ENCODE measurements around the gene RAB36. TPM values are rescaled to one million over a fixed set of nuclear protein-coding genes. Genes with fewer than 3 reads are reported as not detected.

RAB36 gene
- total and polyA plus RNA-seq, 9 of the 15 experiments (the other 6 are each of a cell fraction or from before 2014, with no cell fraction given): 0.04 to 0.50 (median 0.08) TPM; not detected in 3

DNA sequence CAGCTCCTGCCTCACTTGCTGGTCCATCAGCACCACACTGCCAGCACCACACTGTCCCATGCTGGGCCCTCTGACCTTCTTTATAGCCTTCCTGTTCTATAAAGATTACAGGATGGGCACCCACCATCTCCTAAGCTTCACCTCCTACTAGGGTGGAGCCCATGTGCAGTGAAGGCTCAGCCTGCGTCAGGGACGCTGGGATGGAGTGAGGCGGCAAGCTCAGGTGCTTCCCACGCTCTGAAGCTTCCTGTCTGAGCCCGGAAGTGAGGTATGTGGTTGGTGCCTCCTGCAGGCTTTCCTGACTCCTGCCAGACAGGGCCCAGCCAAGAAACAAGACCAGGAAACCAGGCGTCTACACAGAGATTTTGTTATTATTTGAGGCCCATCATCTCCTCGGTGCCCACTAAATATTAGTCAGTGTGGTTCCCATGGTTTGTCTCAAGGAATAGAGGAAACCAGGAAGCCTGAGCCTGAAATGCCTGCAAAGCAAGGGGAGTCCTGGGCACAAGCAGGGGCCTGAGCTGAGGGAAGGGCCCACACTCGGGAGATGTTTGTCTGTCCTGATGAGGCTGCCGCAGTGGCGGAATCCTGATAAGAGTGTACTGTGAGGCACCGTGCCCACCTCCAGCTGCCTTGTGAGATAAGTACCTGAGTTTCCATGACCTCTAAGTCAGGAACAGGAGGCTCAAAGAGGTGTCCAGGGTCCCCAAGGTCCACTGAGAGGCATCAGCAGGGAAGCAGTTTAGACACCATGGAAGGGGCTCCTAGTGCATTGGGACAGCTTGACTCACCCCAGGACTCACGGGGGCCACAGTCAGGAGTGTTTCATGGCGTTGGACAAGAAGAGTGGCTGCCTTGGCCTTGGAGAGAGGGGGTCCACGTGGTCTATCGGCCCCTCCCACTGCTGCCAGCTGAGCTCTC, 25.5 kb upstream of the RAB36 start (continued):
- no peak for TF ChIP-seq ATF3 (IDR thresholded peaks at IDR 0.05)
- TF ChIP-seq ATF3 (CRISPR knock-in tag; conservative IDR thresholded peaks at IDR 0.05): peak; percentile 29
- TF ChIP-seq TBL1XR1 (IDR thresholded peaks at IDR 0.05; ENCODE audit: low read length in 2 of 2): peak; percentile 7 to 76; a peak in 1 of 4 replicates
- no peak for TF ChIP-seq SIRT6 (IDR thresholded peaks at IDR 0.05; ENCODE audit: low read depth, low read length)
- peak; percentile 50; the same call in 1 of the 2 replicates for TF ChIP-seq JUN (IDR thresholded peaks at IDR 0.05; ENCODE audit: borderline replicate concordance, low read depth, low read length)
- no peak for TF ChIP-seq JUN (CRISPR knock-in tag; IDR thresholded peaks at IDR 0.05; ENCODE audit: borderline replicate concordance)
- TF ChIP-seq ZNF384 (IDR thresholded peaks at IDR 0.05; ENCODE audit: low read depth, low read length): 0 out of 2 replicates have a peak, but pooled peaks have one; percentile 4
- no peak for TF ChIP-seq ETS2 (tag; IDR thresholded peaks at IDR 0.05; ENCODE audit: borderline replicate concordance, poor library complexity, severe bottlenecking)
- 0 out of 2 replicates have a peak, but pooled peaks have one; percentile 17 for TF ChIP-seq JUND (IDR thresholded peaks at IDR 0.05; ENCODE audit: borderline replicate concordance, low read depth, low read length)
- TF ChIP-seq JUND (tag; IDR thresholded peaks at IDR 0.05; ENCODE audit: borderline replicate concordance, low read depth, low read length): no peak
- 0 out of 4 replicates have a peak, but pooled peaks of 1 of the 2 experiments have one; percentile 9 for TF ChIP-seq ETV6 (IDR thresholded peaks at IDR 0.05; ENCODE audit: borderline replicate concordance in 1 of 2, low read depth in 2 of 2, low read length in 1 of 2)
- TF ChIP-seq ETV6 (CRISPR knock-in tag; IDR thresholded peaks at IDR 0.05; ENCODE audit: borderline replicate concordance): no peak
- peak; percentile 9 to 22; a peak in 2 of 4 replicates for TF ChIP-seq RCOR1 (IDR thresholded peaks at IDR 0.05; ENCODE audit: borderline replicate concordance in 1 of 2, low read depth in 2 of 2, low read length in 2 of 2)
- TF ChIP-seq, protein P1, sequence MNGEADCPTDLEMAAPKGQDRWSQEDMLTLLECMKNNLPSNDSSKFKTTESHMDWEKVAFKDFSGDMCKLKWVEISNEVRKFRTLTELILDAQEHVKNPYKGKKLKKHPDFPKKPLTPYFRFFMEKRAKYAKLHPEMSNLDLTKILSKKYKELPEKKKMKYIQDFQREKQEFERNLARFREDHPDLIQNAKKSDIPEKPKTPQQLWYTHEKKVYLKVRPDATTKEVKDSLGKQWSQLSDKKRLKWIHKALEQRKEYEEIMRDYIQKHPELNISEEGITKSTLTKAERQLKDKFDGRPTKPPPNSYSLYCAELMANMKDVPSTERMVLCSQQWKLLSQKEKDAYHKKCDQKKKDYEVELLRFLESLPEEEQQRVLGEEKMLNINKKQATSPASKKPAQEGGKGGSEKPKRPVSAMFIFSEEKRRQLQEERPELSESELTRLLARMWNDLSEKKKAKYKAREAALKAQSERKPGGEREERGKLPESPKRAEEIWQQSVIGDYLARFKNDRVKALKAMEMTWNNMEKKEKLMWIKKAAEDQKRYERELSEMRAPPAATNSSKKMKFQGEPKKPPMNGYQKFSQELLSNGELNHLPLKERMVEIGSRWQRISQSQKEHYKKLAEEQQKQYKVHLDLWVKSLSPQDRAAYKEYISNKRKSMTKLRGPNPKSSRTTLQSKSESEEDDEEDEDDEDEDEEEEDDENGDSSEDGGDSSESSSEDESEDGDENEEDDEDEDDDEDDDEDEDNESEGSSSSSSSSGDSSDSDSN (IDR thresholded peaks at IDR 0.05; ENCODE audit: borderline replicate concordance in 1 of 2, low read depth in 2 of 2, low read length in 2 of 2): 0 out of 4 replicates have a peak, but pooled peaks have one; percentile 47 to 52
- TF ChIP-seq MYC (IDR thresholded peaks at IDR 0.05; ENCODE audit: low read depth, low read length): peak; percentile 72
- TF ChIP-seq MYC (CRISPR knock-in tag; IDR thresholded peaks at IDR 0.05; ENCODE audit: borderline replicate concordance, low read depth): no peak
- TF ChIP-seq, protein P2, sequence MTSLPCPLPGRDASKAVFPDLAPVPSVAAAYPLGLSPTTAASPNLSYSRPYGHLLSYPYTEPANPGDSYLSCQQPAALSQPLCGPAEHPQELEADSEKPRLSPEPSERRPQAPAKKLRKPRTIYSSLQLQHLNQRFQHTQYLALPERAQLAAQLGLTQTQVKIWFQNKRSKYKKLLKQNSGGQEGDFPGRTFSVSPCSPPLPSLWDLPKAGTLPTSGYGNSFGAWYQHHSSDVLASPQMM (CRISPR knock-in tag; IDR thresholded peaks at IDR 0.05): no peak
- TF ChIP-seq CREB1 (IDR thresholded peaks at IDR 0.05): peak; percentile 70
- no peak for TF ChIP-seq CREB1 (CRISPR knock-in tag; IDR thresholded peaks at IDR 0.05)
- TF ChIP-seq EGR1 (conservative IDR thresholded peaks at IDR 0.05): peak; percentile 53
- peak in 1 of 2 experiments; percentile 97; a peak in 2 of 3 replicates for TF ChIP-seq CBX3 (IDR thresholded peaks at IDR 0.05; ENCODE audit: borderline replicate concordance in 1 of 2, low read length in 2 of 2)
- peak; percentile 67 for TF ChIP-seq HCFC1 (IDR thresholded peaks at IDR 0.05; ENCODE audit: low read depth, low read length)
- TF ChIP-seq PML (IDR thresholded peaks at IDR 0.05; ENCODE audit: low read length): 0 out of 2 replicates have a peak, but pooled peaks have one; percentile 40
- no peak for TF ChIP-seq FOXJ3 (CRISPR knock-in tag; IDR thresholded peaks at IDR 0.05)

All from K562 (cell line).